CD4-positive, alpha-beta T cell (primary cell): ENCODE data around the gene PPP6R3. TPM values are rescaled to one million over a fixed set of nuclear protein-coding genes. Genes with fewer than 3 reads are reported as not detected.

Source experiments
- ATAC-seq: fragments of 200-7000 bp; cut with Tn5 transposase; one replicate; pipeline ENCODE4 v1.10.0; 2022; ENCODE audit warnings: mild to moderate bottlenecking; ENCODE audit not compliant: poor library complexity
- CTCF ChIA-PET: fragments of 350-600 bp; sonication (Branson Sonifier 250); formaldehyde crosslinking; loops from one replicate; lab custom pipeline; 2021; ENCODE audit warnings: antibody characterized with exemption, inconsistent platforms; lab: Charles Lee
- POLR2A ChIA-PET: fragments of 350-600 bp; sonication (Branson Sonifier 250); formaldehyde crosslinking; loops from one replicate; lab custom pipeline; 2021; ENCODE audit warnings: antibody characterized with exemption, inconsistent platforms; lab: Charles Lee
- DNase-seq, 14 experiments: peaks; one replicate each; pipeline ENCODE4 v3.0.0-alpha.2; 2013 to 2020; ENCODE audit warnings: mixed read lengths in 2 of 14
- H3K27ac ChIP-seq, 2 donors: one replicate each; pipeline versions ENCODE4 v1.5.1 to v1.7.0; 2013; ENCODE audit warnings: low read length in 2 of 2, low read depth in 1 of 2, mild to moderate bottlenecking in 1 of 2
- H3K27me3 ChIP-seq, 2 experiments: 1 replicate in 1 of 2; 2 replicates in 1 of 2; pipeline versions ENCODE4 v1.6.1 to v1.7.0; 2013; ENCODE audit warnings: low read length in 2 of 2, control low read depth in 1 of 2, mild to moderate bottlenecking in 1 of 2, moderate library complexity in 1 of 2; ENCODE audit not compliant: insufficient read depth in 2 of 2, control insufficient read depth in 1 of 2
- H3K36me3 ChIP-seq: one replicate; pipeline ENCODE4 v1.6.1; 2013; ENCODE audit warnings: low read length, control low read depth; ENCODE audit not compliant: insufficient read depth
- H3K4me1 ChIP-seq: one replicate; pipeline ENCODE4 v1.6.1; 2013; ENCODE audit warnings: low read length, control low read depth; ENCODE audit not compliant: insufficient read depth
- H3K4me3 ChIP-seq: one replicate; pipeline ENCODE4 v1.5.1; 2013; ENCODE audit warnings: mild to moderate bottlenecking, low read length, moderate library complexity
- H3K9me3 ChIP-seq, 2 experiments: 1 replicate in 1 of 2; 2 replicates in 1 of 2; pipeline versions ENCODE4 v1.6.1 to v1.7.0; 2013; ENCODE audit warnings: low read length in 2 of 2, mild to moderate bottlenecking in 2 of 2, control low read depth in 1 of 2, moderate library complexity in 1 of 2; ENCODE audit not compliant: control insufficient read depth in 1 of 2, insufficient read depth in 1 of 2
- H3K27ac Mint-ChIP-seq: one replicate; pipeline ENCODE4 v1.8.0; 2020; ENCODE audit warnings: mixed read lengths
- H3K27me3 Mint-ChIP-seq: one replicate; pipeline ENCODE4 v1.8.0; 2021; ENCODE audit warnings: mixed read lengths
- H3K36me3 Mint-ChIP-seq: one replicate; pipeline ENCODE4 v1.8.0; 2021; ENCODE audit warnings: low read depth, mixed read lengths
- H3K4me1 Mint-ChIP-seq: one replicate; pipeline ENCODE4 v1.8.0; 2021; ENCODE audit warnings: low read depth, mixed read lengths
- H3K4me3 Mint-ChIP-seq: one replicate; pipeline ENCODE4 v1.8.0; 2020; ENCODE audit warnings: mild to moderate bottlenecking, mixed read lengths
- H3K9me3 Mint-ChIP-seq: one replicate; pipeline ENCODE4 v1.8.0; 2020; ENCODE audit warnings: mixed read lengths
- intact Hi-C, 2 experiments: fragments of 100-400 bp; cut with DNase I in 1 of 2; cut with micrococcal nuclease in 1 of 2; formaldehyde crosslinking; loops; one replicate each; pipeline versions ENCODE4 v1.15.1 to v1.9.0; 2023 to 2025; cut with DNase I, micrococcal nuclease
- total RNA-seq, 174 experiments: library from RNA in 2 of 174; stranded (reverse) in 2 of 174; gene quantifications; one replicate each; pipeline ENCODE4 v1.2.3 and lab custom pipeline; 2021 to 2026
- TF ChIP-seq, protein P1 (sequence below): fragments of 200-600 bp; IDR thresholded peaks from one replicate; pipeline ENCODE4 v1.8.0; 2022; ENCODE audit warnings: antibody characterized with exemption, mild to moderate bottlenecking

Gene PPP6R3
- total RNA-seq, 2 experiments from 2014 or later = 108 to 109 TPM

DNA sequence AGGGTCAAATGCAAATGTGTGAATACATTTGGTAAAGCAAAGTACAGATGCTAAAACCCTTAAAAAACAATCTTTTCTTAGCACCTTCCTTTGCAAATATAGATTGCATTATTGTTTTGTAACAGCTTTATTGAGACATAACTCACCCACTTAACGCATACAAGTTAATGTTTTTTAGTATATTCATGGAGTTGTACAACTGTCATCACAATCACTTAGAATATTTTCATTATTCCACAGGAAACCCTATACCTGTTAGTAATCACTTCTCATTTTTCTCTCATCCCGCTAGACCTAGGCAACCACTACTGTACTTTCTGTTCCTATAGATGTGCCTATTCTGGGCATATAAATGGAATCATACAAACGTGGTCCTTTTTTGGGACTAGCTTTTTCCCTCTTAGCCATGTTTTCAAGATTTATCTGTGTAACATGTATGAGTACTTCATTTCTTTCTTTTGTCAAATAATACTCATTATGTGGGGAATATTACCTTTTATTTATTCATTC lies 34.7 kb downstream of the PPP6R3 start:
- Mint-ChIP-seq H3K27me3 (no peaks in the 10 kb centered on the region), H3K27ac (no peak overlapping the region), H3K4me1 (peaks cover 82% of the 10 kb centered on the region), H3K4me3 (no peak overlapping the region), H3K36me3 (peaks cover 9% of the 10 kb centered on the region), H3K9me3 (no peaks in the 10 kb centered on the region)
- H3K4me3 ChIP-seq = no peak overlapping the region
- H3K36me3 ChIP-seq = no peaks in the 10 kb centered on the region
- H3K4me1 ChIP-seq = peaks cover 44% of the 10 kb centered on the region
- TF ChIP-seq, protein P1, sequence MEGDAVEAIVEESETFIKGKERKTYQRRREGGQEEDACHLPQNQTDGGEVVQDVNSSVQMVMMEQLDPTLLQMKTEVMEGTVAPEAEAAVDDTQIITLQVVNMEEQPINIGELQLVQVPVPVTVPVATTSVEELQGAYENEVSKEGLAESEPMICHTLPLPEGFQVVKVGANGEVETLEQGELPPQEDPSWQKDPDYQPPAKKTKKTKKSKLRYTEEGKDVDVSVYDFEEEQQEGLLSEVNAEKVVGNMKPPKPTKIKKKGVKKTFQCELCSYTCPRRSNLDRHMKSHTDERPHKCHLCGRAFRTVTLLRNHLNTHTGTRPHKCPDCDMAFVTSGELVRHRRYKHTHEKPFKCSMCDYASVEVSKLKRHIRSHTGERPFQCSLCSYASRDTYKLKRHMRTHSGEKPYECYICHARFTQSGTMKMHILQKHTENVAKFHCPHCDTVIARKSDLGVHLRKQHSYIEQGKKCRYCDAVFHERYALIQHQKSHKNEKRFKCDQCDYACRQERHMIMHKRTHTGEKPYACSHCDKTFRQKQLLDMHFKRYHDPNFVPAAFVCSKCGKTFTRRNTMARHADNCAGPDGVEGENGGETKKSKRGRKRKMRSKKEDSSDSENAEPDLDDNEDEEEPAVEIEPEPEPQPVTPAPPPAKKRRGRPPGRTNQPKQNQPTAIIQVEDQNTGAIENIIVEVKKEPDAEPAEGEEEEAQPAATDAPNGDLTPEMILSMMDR = no peak
- ChIA-PET POLR2A (interaction anchor here (1.1 kb wide), 1 partner anchor 9 kb away, joined by 4 read pairs; no protein-coding TSS in a partner anchor), CTCF (interaction anchor here (0.7 to 1.7 kb wide), 3 partner anchors 10 to 14 kb away, joined by 3 to 7 read pairs (median 4); no protein-coding TSS in a partner anchor)
- H3K9me3 ChIP-seq = no peaks in the 10 kb centered on the region
- intact Hi-C loops = no loop called here
- DNase-seq (no peak), ATAC-seq (no peak)
- no peak overlapping the region for H3K27ac ChIP-seq
- H3K27me3 ChIP-seq = no peaks in the 10 kb centered on the region

DNA sequence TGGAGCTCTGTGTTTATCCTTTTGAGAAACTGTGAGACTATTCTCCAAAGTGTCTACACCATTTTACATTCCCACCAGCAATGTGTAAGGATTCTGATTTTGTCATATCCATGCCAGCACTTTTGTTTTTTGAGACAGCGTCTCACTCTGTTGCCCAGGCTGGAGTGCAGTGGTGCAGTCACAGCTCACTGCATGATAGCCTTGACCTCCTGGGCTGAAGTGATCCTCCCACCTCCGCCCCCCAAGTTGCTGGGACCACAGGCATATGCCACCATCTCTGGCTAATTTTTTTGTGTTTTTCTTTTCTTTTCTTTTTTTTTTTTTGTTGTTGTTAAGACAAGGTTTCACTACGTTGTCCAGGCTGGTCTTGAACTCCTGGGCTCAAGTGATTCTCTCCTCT lies 35.3 kb downstream of the PPP6R3 start:
- CTCF ChIA-PET = interaction anchor here (0.7 to 1.7 kb wide), 2 partner anchors 9 to 11 kb away, joined by 4 to 7 read pairs; no protein-coding TSS in a partner anchor
- H3K4me3 Mint-ChIP-seq = peak overlapping the region; percentile 11

DNA sequence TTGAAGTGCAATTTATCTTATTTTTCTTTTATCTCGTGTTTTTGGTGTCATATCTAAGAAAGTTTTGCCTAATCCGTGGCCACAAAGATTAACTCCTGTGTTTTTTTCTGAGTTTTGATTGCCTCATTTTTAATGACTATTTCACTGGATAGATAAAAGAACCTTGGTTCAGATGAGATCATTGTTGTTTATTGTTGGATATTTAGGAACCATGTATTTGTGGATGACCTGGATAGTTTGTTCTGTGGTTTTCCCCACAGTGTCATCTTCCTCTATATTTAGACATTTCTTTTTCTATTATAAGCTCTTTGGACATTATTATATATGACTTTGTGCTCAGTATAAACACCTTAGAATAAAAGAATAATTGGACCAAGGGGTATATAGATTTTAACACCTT lies 37.2 kb downstream of the PPP6R3 start:
- Histone ChIP-seq H3K27me3 (no peaks in the 10 kb centered on the region), H3K4me3 (no peak overlapping the region), H3K36me3 (no peaks in the 10 kb centered on the region), H3K4me1 (peaks cover 48% of the 10 kb centered on the region), H3K27ac (no peak overlapping the region), H3K9me3 (no peaks in the 10 kb centered on the region)
- peaks cover 3% of the 10 kb centered on the region for H3K36me3 Mint-ChIP-seq
- intact Hi-C loops = no loop called here
- CTCF ChIA-PET = no interaction called here
- peaks cover 84% of the 10 kb centered on the region for H3K4me1 Mint-ChIP-seq
- H3K27me3 Mint-ChIP-seq = no peaks in the 10 kb centered on the region
- peak overlapping the region; percentile 8 for H3K4me3 Mint-ChIP-seq
- ATAC-seq = no peak
- H3K27ac Mint-ChIP-seq = peak overlapping the region; percentile 50
- DNase-seq = no peak
- no peaks in the 10 kb centered on the region for H3K9me3 Mint-ChIP-seq
- POLR2A ChIA-PET = no interaction called here
- TF ChIP-seq, protein P1 = no peak

More for the DNA sequence above, 35.3 kb downstream of the PPP6R3 start:
- H3K9me3 ChIP-seq = no peaks in the 10 kb centered on the region
- DNase-seq (no peak), ATAC-seq (no peak)
- Mint-ChIP-seq H3K27me3 (no peaks in the 10 kb centered on the region), H3K27ac (peak overlapping the region; percentile 7), H3K4me1 (peaks cover 82% of the 10 kb centered on the region), H3K36me3 (peaks cover 4% of the 10 kb centered on the region), H3K9me3 (no peaks in the 10 kb centered on the region)
- H3K27me3 ChIP-seq = no peaks in the 10 kb centered on the region
- H3K4me3 ChIP-seq = no peak overlapping the region
- TF ChIP-seq, protein P1 = no peak
- peaks cover 48% of the 10 kb centered on the region for H3K4me1 ChIP-seq
- POLR2A ChIA-PET = interaction anchor here (1.1 kb wide), 1 partner anchor 9 kb away, joined by 4 read pairs; no protein-coding TSS in a partner anchor
- no peaks in the 10 kb centered on the region for H3K36me3 ChIP-seq
- intact Hi-C loops = no loop called here
- H3K27ac ChIP-seq = no peak overlapping the region
